ENCODE results near the gene NHERF1.

NHERF1 gene

GRCh38 chr17:74738051-74738996 lies 10.1 kb upstream of the NHERF1 start:
- no peak overlapping the region for H3K4me3 ChIP-seq (ENCODE audit: low read length)
- TF ChIP-seq, protein P1, sequence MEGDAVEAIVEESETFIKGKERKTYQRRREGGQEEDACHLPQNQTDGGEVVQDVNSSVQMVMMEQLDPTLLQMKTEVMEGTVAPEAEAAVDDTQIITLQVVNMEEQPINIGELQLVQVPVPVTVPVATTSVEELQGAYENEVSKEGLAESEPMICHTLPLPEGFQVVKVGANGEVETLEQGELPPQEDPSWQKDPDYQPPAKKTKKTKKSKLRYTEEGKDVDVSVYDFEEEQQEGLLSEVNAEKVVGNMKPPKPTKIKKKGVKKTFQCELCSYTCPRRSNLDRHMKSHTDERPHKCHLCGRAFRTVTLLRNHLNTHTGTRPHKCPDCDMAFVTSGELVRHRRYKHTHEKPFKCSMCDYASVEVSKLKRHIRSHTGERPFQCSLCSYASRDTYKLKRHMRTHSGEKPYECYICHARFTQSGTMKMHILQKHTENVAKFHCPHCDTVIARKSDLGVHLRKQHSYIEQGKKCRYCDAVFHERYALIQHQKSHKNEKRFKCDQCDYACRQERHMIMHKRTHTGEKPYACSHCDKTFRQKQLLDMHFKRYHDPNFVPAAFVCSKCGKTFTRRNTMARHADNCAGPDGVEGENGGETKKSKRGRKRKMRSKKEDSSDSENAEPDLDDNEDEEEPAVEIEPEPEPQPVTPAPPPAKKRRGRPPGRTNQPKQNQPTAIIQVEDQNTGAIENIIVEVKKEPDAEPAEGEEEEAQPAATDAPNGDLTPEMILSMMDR (conservative IDR thresholded peaks at IDR 0.05; ENCODE audit: low read length): no peak
- DNase-seq (ENCODE audit: low read depth): no peak

DNA sequence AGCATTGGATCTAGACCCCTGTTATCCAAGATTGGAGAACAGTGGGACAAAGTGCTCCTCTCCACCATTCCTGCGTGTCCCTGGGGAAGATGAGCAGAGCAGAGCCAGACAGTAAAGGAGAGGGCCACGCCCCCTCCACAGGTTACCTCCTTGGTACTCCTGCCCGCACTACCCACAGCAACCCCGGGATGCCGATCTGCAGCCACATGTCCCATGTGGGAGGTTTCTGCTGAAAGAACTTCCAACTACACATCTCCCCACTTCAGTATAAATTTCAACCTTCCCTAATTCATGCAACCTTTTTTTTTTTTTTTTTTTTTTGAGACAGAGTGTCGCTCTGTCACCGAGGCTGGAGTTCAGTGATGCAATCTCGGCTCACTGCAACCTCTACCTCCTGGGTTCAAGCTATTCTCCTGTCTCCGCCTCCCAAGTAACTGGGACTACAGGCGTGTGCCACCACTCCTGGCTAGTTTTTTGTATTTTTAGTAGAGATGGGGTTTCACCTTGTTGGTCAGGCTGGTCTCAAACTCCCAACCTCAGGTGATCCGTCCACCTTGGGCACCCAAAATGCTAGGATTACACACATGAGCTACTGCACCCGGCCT lies 9.1 kb upstream of the NHERF1 start:
- DNase-seq (ENCODE audit: low read depth): no peak
- TF ChIP-seq, protein P1 (conservative IDR thresholded peaks at IDR 0.05; ENCODE audit: low read length): no peak

GRCh38 chr17:74740173-74740572 lies 8.3 kb upstream of the NHERF1 start:
- DNase-seq (ENCODE audit: low read depth): no peak
- TF ChIP-seq, protein P1 (conservative IDR thresholded peaks at IDR 0.05; ENCODE audit: low read length): no peak
- no peak overlapping the region for H3K4me3 ChIP-seq (ENCODE audit: low read length)

More for the DNA sequence above, 9.1 kb upstream of the NHERF1 start:
- H3K4me3 ChIP-seq (ENCODE audit: low read length): no peak overlapping the region

DNA sequence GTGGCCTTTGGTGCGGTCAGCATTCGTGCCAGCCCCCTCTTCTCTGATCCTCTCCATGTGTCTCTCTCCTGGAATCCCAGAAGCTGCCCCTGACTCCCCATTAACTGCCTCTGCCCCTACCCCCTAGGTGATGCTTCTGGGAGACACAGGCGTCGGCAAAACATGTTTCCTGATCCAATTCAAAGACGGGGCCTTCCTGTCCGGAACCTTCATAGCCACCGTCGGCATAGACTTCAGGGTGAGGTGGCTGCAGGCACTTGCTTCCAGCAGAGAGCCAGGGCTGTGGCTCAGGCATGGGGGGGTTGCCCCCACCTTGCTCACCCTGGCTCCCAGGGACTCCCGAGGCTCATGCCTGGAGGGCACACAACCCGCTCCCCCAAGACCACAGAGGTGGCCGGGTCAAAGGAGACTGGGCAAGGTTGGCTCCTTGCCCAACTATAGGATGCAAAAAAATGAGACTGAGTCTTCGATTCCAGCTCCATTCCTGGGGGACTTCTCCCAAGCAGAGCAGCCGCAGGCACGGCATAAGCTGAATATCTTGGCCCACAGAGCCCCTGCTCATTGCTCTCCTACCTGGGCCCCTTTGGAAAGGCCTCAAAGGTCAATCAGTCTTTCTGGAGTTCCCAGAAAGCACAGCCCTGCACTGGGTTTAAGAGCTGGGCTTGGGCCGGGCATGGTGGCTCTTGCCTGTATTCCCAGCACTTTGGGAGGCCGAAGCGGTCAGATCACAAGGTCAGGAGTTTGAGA lies 7.6 kb upstream of the NHERF1 start:
- H3K4me3 ChIP-seq (ENCODE audit: low read length): no peak overlapping the region
- TF ChIP-seq, protein P1 (conservative IDR thresholded peaks at IDR 0.05; ENCODE audit: low read length): no peak
- DNase-seq (ENCODE audit: low read depth): no peak

DNA sequence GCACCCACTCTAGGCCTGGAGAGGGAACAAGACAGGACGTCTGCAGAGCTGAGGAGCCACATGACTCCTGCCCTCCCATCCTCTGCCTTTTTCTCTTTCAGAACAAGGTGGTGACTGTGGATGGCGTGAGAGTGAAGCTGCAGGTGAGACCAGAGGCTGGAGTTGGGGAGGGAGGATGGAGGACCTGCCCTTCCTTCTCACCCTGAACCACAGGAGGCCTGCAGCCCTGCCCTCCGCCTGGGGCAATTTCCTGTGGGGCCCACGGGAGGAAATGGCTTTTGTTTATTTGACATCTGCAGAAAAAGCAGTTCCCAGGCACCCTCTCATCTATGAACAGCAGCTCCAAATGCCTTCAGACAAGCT lies 6.3 kb upstream of the NHERF1 start:
- TF ChIP-seq, protein P1 (conservative IDR thresholded peaks at IDR 0.05; ENCODE audit: low read length): no peak
- no peak overlapping the region for H3K4me3 ChIP-seq (ENCODE audit: low read length)
- DNase-seq (ENCODE audit: low read depth): no peak

- no peak overlapping the region for H3K4me3 ChIP-seq (ENCODE audit: low read length)
- TF ChIP-seq, protein P1 (conservative IDR thresholded peaks at IDR 0.05; ENCODE audit: low read length): no peak
- no peak for DNase-seq (ENCODE audit: low read depth)
Observed at GRCh38 chr17:74742978-74743545, 5.4 kb upstream of the NHERF1 start.

Data from AG10803 (cell line).